K562 (cell line): ENCODE measurements around the gene SLC17A9. TPM values are rescaled to one million over a fixed set of nuclear protein-coding genes. Genes with fewer than 3 reads are reported as not detected.

Source experiments
- CBX5 ChIP-seq: IDR thresholded peaks from 2 replicates; pipeline ENCODE4 v1.6.1; 2014; ENCODE audit warnings: low read depth, borderline replicate concordance
- CSDE1 ChIP-seq, 2 experiments: fragments of 450-650 bp; IDR thresholded peaks; 2 replicates each; pipeline ENCODE4 v1.6.1; 2016; ENCODE audit warnings: mild to moderate bottlenecking in 1 of 2
- EZH2 ChIP-seq: IDR thresholded peaks from 2 replicates; pipeline ENCODE4 v1.6.1; 2012; ENCODE audit warnings: low read depth, mild to moderate bottlenecking, inconsistent platforms, low read length, borderline replicate concordance
- GTF3C2 ChIP-seq: IDR thresholded peaks from 3 replicates; pipeline ENCODE4 v1.6.1; 2011; ENCODE audit warnings: borderline replicate concordance, mild to moderate bottlenecking, moderate library complexity; ENCODE audit not compliant: insufficient read length; ENCODE audit errors: extremely low read depth
- KLF13 ChIP-seq: fragments of 450-650 bp; IDR thresholded peaks from 2 replicates; pipeline ENCODE4 v1.6.1; 2016; ENCODE audit warnings: missing genetic modification characterization, low read depth, mild to moderate bottlenecking, missing compliant biosample characterization, moderate library complexity, borderline replicate concordance
- KLF16 ChIP-seq: IDR thresholded peaks from 2 replicates; pipeline ENCODE4 v1.6.1; 2016; ENCODE audit warnings: antibody characterized with exemption
- RBBP5 ChIP-seq: fragments of 200-600 bp; sonication (generic); IDR thresholded peaks from 2 replicates; pipeline ENCODE4 v1.6.1; 2012; ENCODE audit warnings: borderline replicate concordance, mild to moderate bottlenecking, low read length, control low read depth, inconsistent platforms; ENCODE audit not compliant: insufficient read depth, poor library complexity, severe bottlenecking
- SAFB ChIP-seq: fragments of 200-400 bp; formaldehyde crosslinking; IDR thresholded peaks from 2 replicates; pipeline ENCODE4 v1.6.1; 2017; ENCODE audit warnings: low read depth, low read length, borderline replicate concordance
- SIN3A ChIP-seq, 2 experiments: fragments of 150-350 bp in 1 of 2; IDR thresholded peaks; 2 replicates each; pipeline ENCODE4 v1.6.1; 2011 to 2016; ENCODE audit warnings: borderline replicate concordance in 2 of 2, low read depth in 2 of 2, low read length in 2 of 2, mild to moderate bottlenecking in 2 of 2, moderate library complexity in 2 of 2; ENCODE audit not compliant: control insufficient read depth in 1 of 2
- SP2 ChIP-seq: IDR thresholded peaks from 2 replicates; pipeline ENCODE4 v1.6.1; 2011; ENCODE audit warnings: mild to moderate bottlenecking, low read depth, low read length, moderate library complexity; ENCODE audit not compliant: poor library complexity, severe bottlenecking; ENCODE audit errors: extremely low read depth
- STAT5A ChIP-seq: IDR thresholded peaks from 2 replicates; pipeline ENCODE4 v1.6.1; 2012; ENCODE audit warnings: low read length, inconsistent platforms, borderline replicate concordance
- TAF7 ChIP-seq: fragments of 450-650 bp; IDR thresholded peaks from 2 replicates; pipeline ENCODE4 v1.6.1; 2016; ENCODE audit warnings: missing genetic modification characterization, missing compliant biosample characterization
- THRA ChIP-seq: fragments of 450-650 bp; IDR thresholded peaks from 2 replicates; pipeline ENCODE4 v1.6.1; 2017; ENCODE audit warnings: mild to moderate bottlenecking, moderate library complexity
- YY1 ChIP-seq, 3 experiments: IDR thresholded peaks; 2 replicates each; pipeline ENCODE4 v1.6.1; 2011; ENCODE audit warnings: low read length in 2 of 3, mild to moderate bottlenecking in 2 of 3, moderate library complexity in 2 of 3, borderline replicate concordance in 1 of 3, control low read depth in 1 of 3, low read depth in 1 of 3; ENCODE audit not compliant: insufficient read depth in 3 of 3, insufficient replicate concordance in 2 of 3, control insufficient read depth in 1 of 3, insufficient read length in 1 of 3; ENCODE audit errors: extremely low read depth in 1 of 3
- ZNF274 ChIP-seq: IDR thresholded peaks from 2 replicates; pipeline ENCODE4 v1.6.1; 2011; ENCODE audit warnings: low read depth, mild to moderate bottlenecking, low read length, moderate library complexity, borderline replicate concordance
- ZNF76 ChIP-seq: fragments of 250-450 bp; sonication (Bioruptor Pico); IDR thresholded peaks from 2 replicates; pipeline ENCODE4 v1.4.0; 2020; ENCODE audit warnings: mild to moderate bottlenecking, moderate library complexity, borderline replicate concordance
- ZNF77 ChIP-seq: fragments of 250-450 bp; sonication (Bioruptor Pico); IDR thresholded peaks from 2 replicates; pipeline ENCODE4 v1.5.0; 2020
- polyA plus RNA-seq, 8 experiments: library from polyadenylated mRNA; depleted of rRNA in 4 of 8; stranded (reverse) in 5 of 8; unstranded in 3 of 8; fragments of >200 nt; fragmentation: Nextera tagmentation in 2 of 8; fragmentation: Illumina TruSeq in 1 of 8; extraction: Ambion mirVana in 2 of 8; extraction: Trizol in 1 of 8; gene quantifications; 2 replicates each; pipeline versions ENCODE4 v1.2.1 to v1.2.3, GENCODE V29; 2011 to 2014; ENCODE audit warnings: inconsistent platforms in 1 of 8, missing spikeins in 1 of 8
- total RNA-seq, 7 experiments: library from RNA; depleted of rRNA in 6 of 7; stranded (reverse); fragments of >200 nt in 6 of 7; fragmentation: Illumina TruSeq in 2 of 7; extraction: Trizol in 2 of 7; gene quantifications; 2 replicates each; pipeline versions ENCODE4 v1.2.1 to v1.2.3, GENCODE V29; 2011 to 2021; ENCODE audit warnings: low replicate concordance in 1 of 7
- TF ChIP-seq, protein P1 (sequence below): fragments of 250-450 bp; sonication (Bioruptor Pico); IDR thresholded peaks from 2 replicates; pipeline ENCODE4 v1.5.0; 2021
- TF ChIP-seq, protein P2 (sequence below): fragments of 450-650 bp; formaldehyde crosslinking; IDR thresholded peaks from 2 replicates; pipeline ENCODE4 v1.4.0; 2020; ENCODE audit warnings: mild to moderate bottlenecking, mixed read lengths

SLC17A9 gene
- total and polyA plus RNA-seq, 9 of the 15 experiments (the other 6 are each of a cell fraction or from before 2014, with no cell fraction given), result 0.04 to 0.31 TPM; not detected in 7

GRCh38 chr20:62937268-62938104 lies 15.0 kb upstream of the SLC17A9 start (continued):
- TF ChIP-seq, protein P1, sequence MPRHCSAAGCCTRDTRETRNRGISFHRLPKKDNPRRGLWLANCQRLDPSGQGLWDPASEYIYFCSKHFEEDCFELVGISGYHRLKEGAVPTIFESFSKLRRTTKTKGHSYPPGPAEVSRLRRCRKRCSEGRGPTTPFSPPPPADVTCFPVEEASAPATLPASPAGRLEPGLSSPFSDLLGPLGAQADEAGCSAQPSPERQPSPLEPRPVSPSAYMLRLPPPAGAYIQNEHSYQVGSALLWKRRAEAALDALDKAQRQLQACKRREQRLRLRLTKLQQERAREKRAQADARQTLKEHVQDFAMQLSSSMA (CRISPR knock-in tag), result no peak
- TF ChIP-seq SP2 (no peak), THRA (no peak), YY1 (IDR thresholded peaks at IDR 0.05; ENCODE audit: borderline replicate concordance in 1 of 3, control insufficient read depth in 1 of 3, extremely low read depth in 1 of 3, insufficient read depth in 3 of 3, insufficient read length in 1 of 3, insufficient replicate concordance in 2 of 3, low read depth in 1 of 3, low read length in 2 of 3) (peak; percentile 86 to 96 (median 96)), ZNF77 (no peak), STAT5A (no peak), GTF3C2 (no peak), KLF16 (peak; percentile 83), RBBP5 (peak; percentile 90), ZNF274 (no peak), KLF13 (no peak; the same call in 1 of the 2 replicates), ZNF76 (CRISPR knock-in tag) (no peak), SAFB (no peak), TAF7 (tag) (peak; percentile 88), EZH2 (no peak), CSDE1 (IDR thresholded peaks at IDR 0.05) (no peak), CBX5 (no peak), SIN3A (IDR thresholded peaks at IDR 0.05; ENCODE audit: borderline replicate concordance in 2 of 2, control insufficient read depth in 1 of 2, low read depth in 2 of 2, low read length in 2 of 2) (peak; percentile 70 to 76; a peak in 2 of 4 replicates)
- TF ChIP-seq, protein P2, sequence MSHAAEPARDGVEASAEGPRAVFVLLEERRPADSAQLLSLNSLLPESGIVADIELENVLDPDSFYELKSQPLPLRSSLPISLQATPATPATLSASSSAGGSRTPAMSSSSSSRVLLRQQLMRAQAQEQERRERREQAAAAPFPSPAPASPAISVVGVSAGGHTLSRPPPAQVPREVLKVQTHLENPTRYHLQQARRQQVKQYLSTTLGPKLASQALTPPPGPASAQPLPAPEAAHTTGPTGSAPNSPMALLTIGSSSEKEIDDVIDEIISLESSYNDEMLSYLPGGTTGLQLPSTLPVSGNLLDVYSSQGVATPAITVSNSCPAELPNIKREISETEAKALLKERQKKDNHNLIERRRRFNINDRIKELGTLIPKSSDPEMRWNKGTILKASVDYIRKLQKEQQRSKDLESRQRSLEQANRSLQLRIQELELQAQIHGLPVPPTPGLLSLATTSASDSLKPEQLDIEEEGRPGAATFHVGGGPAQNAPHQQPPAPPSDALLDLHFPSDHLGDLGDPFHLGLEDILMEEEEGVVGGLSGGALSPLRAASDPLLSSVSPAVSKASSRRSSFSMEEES, result no peak
